ENCODE measurements around the gene GPATCH1.

- TF ChIP-seq SIN3A (IDR thresholded peaks at IDR 0.05; ENCODE audit: borderline replicate concordance, insufficient read depth, low read length) = no peak
- no peak for TF ChIP-seq FOXP2 (optimal IDR thresholded peaks at IDR 0.05; ENCODE audit: borderline replicate concordance, extremely low read depth, extremely low read length, insufficient read depth)
Observed at GRCh38 chr19:33062902-33063301, 18.1 kb upstream of the GPATCH1 start.
